Ishikawa (cell line): ENCODE measurements around the gene AKT1S1.

Source experiments
- CEBPB ChIP-seq: IDR thresholded peaks from 2 replicates; pipeline ENCODE4 v1.6.1; 2012
- EGR1 ChIP-seq: IDR thresholded peaks from 2 replicates; pipeline ENCODE4 v1.6.1; 2012
- RAD21 ChIP-seq: IDR thresholded peaks from 2 replicates; pipeline ENCODE4 v1.6.1; 2012; ENCODE audit warnings: low read depth
- REST ChIP-seq: IDR thresholded peaks from 2 replicates; pipeline ENCODE4 v1.6.1; 2012; ENCODE audit warnings: low read depth, mild to moderate bottlenecking
- TAF1 ChIP-seq: IDR thresholded peaks from 2 replicates; pipeline ENCODE4 v1.6.1; 2012; ENCODE audit warnings: low read depth, mild to moderate bottlenecking

- no peak for TF ChIP-seq REST
- no peak for TF ChIP-seq RAD21
- no peak for TF ChIP-seq EGR1
- TF ChIP-seq CEBPB = no peak
- no peak for TF ChIP-seq TAF1
Measured at GRCh38 chr19:49912965-49913685, 36.0 kb upstream of the AKT1S1 start.
